ENCODE measurements around the gene ACOT6.
A peak's percentile ranks its signal among the peaks of the same experiment; 100 is the strongest.
"Not testable (repeated sequence)": the region's sequence is repeated elsewhere in the genome, so short reads cannot be mapped to it uniquely, and the experiment has no call there.

Gene ACOT6

DNA sequence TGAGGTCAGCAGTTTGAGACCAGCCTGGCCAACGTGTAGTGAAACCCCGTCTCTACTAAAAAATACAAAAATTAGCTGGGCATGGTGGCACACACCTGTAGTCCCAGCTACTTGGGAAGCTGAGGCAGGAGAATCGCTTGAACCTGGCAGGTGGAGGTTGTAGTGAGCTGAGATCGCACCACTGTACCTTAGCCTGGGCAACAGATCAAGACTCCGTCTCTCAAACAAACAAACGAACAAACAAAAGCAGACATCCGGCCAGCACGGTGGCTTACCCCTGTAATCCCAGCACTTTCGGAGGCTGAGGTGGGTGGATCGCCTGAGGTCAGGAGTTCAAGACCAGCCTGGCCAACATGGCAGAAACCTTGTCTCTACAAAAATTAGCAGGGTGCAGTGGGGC lies 24.0 kb downstream of the ACOT6 start:
- not testable (repeated sequence) for H3K4me3 ChIP-seq, H3K27ac ChIP-seq

DNA sequence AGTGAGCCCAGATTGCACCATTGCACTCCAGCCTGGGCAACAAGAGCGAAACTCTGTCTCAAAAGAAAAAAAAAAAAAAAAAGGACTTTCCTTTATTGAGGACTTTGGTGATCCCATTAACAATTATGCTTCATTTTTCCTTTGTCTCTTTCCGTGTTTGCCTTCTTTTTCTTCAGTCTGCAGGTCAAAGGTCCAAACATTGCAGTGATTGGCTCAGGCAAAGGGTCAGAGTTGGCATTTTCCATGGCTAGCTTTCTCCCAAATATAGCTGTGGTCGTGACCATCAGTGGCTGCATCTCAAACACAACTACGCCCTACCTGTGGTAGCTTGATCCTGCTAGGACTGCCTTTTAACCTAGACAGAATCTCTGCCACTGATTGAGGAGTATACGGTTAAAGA lies 25.5 kb downstream of the ACOT6 start:
- no peak overlapping the region for H3K27ac ChIP-seq
- no peak overlapping the region for H3K4me3 ChIP-seq

DNA sequence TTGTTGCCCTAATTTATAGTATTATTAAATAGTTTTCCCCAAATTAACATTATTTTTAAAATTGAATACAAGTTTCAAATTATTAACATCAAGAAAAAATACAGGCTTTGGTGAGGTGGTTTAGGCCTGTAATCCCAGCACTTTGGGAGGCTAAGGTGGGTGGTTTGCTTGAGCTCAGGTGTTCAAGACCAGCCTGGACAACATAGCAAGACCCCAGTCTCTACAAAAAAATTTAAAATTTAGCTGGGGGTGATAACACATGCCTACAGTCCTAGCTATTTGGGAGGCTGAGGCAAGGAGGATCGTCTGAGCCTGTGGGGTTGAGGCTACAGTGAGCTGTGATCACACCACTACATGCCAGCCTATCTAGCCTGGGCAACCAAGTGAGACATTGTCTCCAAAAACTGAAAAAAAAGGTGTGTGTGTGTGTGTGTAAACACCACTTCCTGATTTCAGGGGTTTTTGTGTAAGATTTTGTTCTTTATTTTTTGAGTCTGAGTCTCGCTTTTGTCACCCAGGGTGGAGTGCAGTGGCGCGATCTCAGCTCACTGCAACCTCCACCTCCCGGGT lies 28.6 kb downstream of the ACOT6 start:
- no peak overlapping the region for H3K4me3 ChIP-seq
- H3K27ac ChIP-seq: no peak overlapping the region

DNA sequence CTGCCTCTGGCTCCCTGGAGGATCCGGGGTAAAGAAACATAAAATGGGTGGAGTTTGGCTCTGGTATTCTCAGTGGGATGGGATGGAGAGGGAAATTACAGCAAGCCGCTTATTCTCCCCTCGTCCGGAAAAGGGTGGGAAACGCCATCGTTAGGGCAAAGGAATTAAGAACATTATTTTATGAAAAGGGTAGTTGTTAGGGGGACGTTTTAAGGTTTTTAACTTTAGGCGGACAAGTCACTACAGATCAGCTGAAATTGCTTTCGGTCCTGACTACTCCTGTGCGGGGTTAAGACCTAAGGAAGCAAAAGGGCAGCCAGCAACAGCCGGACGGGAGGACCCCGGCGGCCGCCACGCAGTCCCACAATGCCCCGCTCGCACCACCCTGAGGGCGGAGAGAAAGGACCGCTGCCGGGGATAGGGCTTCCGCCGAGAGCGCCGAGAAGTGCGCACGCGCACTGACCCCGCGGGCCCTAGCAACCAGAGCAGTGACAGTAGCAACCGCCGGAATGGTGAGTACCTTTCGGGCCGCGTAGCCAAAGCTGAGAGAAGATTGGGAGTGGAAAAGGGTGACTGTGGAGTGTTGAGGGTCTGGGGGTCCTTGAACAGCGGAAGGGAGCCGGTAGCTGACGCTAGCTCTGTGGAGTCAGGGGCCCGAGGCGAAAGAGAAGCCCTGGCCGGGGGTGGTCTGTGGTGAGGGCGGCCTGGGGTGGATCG lies 32.4 kb downstream of the ACOT6 start, which contains the start of gene DNAL1:
DNAL1 (plus strand) TSS at position 456 of the 717 bp plus-strand sequence; CDS start at position 510, 54 bp downstream.
- H3K4me3 ChIP-seq: peak within 1 kb of the TSS; percentile 44 to 79 (median 63)
- H3K27ac ChIP-seq: peak within 1 kb of the TSS in 20 of 21 experiments; percentile 12 to 94 (median 80)

DNA sequence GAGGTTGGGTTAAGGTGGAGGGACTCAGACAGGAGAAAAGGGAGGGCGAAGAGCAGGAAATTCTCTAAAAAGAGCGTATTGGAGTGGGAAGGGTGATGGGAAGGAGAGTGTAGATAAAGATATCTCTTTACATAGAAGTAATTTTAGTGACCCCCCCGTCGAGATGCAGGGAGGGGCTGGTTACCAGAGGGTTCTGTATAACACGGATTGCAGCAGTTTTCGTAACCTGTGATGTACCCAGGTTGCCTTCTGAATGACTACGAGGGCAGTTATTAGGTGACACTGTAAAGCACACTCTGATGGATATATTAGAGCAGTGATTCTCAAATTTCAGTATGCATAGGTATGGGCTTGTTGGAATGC lies 32.9 kb downstream of the ACOT6 start:
- peak overlapping the region in 20 of 21 experiments; percentile 12 to 94 (median 80) for H3K27ac ChIP-seq
- peak overlapping the region; percentile 44 to 79 (median 63) for H3K4me3 ChIP-seq

DNA sequence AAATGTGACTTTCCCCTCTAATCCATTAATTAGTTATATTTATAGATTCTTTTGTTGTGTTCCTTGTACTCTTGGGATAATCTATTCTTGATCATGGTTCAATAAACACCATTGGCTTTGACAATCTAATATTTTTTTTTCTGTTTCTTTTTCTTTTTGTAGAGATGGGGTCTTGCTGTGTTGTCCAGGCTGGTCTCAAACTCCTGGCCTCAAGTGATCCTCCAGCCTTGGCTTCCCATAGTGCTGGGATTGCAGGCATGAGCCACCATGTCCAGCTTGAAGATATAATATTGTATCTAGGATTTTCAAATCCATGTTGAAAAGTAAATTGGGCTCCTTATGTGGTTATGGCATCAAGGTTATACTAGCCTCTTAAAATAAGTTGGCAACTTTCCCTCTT lies 38.7 kb downstream of the ACOT6 start:
- H3K4me3 ChIP-seq: no peak overlapping the region
- H3K27ac ChIP-seq: no peak overlapping the region

DNA sequence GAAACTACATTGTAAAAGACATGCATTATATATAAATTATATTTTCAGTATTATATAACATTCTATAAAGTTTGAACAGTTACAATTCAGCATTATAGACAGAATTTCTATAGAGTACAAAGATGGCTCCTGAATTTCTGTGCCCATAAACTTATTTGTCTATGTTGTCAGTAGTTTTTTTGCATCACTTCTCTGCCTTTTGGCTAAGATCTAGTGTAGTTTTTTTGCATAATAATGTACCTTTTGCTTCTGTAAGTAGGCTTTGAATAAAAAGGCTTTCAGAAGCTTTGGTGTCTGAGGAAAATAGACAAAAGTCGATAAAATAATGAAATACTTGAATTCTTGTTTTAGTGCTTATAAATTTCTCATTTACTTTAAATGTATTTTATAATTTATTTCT lies 43.5 kb downstream of the ACOT6 start:
- no peak overlapping the region for H3K27ac ChIP-seq
- H3K4me3 ChIP-seq: no peak overlapping the region

DNA sequence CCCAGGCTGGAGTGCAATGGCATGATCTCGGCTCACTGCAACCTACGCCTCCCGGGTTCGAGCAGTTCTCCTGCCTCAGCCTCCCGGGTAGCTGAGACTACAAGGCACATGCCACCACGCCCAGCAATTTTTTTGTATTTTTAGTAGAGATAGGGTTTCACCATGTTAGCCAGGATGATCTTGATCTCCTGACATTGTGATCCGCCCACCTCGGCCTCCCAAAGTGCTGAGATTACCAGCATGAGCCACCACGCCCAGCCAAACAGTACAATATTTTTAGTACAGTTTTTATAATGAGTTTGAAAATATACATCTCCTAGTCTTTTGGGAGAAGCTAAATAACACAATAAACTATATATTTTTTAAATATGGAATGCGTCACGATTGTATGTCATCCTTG lies 46.9 kb downstream of the ACOT6 start:
- H3K4me3 ChIP-seq, H3K27ac ChIP-seq: not testable (repeated sequence)

DNA sequence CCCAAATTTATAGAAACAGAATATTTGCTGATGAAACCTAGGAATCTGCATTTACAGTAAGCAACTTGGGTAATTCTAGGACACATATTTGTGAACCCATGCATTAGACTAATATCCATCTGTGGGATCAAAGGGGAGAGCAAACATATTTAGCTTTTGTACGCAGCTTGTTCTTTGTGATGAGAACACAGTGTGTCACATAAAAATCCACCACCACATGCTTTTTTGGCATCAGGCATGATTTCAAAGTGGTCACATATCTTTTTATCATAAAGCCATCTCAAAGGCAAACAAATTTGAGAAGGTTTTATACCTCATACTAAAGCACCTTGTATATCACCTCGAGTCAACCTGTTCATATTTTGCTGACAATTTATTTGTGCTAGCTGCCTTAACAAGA lies 48.2 kb downstream of the ACOT6 start:
- H3K27ac ChIP-seq: no peak overlapping the region
- no peak overlapping the region for H3K4me3 ChIP-seq

DNA sequence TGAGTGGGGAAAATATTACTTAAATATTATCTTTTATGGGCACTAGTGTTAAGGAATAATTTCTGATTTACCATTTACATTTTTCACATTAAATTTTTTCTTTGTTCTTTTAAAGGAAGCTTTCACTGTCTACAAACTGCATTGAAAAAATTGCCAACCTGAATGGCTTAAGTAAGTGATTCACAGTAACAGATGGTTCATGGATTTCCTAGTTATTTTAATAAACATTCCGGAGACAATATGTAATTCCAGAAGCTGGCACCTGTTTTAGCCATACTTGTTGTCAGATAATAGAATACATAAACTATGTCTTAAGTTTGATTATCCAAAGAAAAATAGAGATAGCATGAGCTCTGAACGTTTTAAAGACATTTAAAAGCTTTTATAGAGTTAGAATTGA lies 49.6 kb downstream of the ACOT6 start:
- H3K4me3 ChIP-seq: no peak overlapping the region
- H3K27ac ChIP-seq: no peak overlapping the region

DNA sequence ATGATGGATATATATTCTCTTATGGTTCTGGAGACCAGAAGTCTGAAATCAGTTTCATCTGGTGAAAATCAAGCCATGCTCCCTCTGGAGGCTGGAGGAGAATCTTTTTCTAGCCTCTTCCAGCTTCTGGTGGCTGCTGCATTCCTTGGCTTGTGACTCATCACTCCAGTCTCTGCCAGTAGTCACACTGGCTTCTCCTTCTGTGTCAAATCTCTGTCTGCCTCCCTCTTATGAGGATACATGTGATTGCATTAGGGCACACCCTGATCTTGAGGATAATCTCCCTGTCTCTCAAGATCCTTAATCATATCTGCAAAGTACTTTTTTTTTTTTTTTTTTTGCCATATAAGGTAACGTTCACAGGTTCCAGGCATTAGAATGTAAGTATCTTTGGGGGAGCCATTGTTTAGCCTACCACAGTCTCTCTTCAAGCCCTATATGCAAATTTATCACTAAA lies 50.2 kb downstream of the ACOT6 start:
- Histone ChIP-seq H3K4me3 (no peak overlapping the region), H3K27ac (no peak overlapping the region)

DNA sequence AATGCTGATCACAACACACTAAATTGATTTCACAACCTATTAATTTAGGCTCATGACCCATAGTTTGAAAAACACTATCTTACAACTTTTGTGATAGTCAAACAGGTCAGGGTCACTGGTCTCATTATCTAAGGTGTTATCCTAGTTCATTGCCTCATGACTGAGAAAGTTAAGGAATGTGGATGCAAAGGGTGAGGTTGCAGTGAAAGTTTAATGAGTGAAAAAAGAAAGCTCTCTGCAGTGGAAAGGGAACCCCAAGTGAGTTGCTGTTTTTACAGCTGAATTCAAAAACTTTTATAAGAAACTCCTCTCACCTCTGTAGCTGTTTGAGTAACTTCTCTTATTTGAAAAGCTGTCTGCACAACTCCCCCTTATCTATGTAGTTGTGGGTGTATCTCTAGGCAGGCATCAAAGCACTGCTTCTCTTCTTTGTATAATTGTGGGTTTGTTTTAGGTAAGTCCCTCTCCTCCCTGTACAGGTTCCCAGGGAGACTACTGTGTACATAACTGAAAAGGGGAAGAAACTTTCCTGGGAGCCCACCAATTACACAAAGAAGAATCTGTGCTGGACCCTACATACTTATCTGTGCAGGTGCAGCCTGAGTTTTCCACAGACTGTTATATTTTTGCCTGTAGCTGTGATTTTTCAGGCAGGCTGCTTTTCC lies 51.4 kb downstream of the ACOT6 start:
- H3K4me3 ChIP-seq: no peak overlapping the region
- no peak overlapping the region for H3K27ac ChIP-seq

DNA sequence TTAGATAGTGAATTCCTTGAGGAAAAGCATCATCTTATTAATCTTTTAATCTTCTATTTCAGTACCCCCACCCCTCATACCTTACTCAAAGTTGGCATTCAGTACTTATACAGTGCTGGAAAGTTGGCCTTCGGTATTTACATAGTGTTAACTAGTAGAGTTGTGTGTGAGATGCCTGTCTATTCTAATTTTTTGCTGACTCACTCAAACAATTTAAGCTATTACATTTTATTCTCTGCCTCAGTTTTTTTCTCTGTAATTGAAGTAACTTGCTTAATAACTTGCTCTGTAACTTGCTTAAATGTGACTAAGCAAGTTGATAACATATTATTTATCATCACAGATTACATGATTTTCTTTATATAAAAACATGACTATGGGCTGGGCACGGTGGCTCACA lies 52.8 kb downstream of the ACOT6 start:
- H3K27ac ChIP-seq: no peak overlapping the region
- no peak overlapping the region for H3K4me3 ChIP-seq

DNA sequence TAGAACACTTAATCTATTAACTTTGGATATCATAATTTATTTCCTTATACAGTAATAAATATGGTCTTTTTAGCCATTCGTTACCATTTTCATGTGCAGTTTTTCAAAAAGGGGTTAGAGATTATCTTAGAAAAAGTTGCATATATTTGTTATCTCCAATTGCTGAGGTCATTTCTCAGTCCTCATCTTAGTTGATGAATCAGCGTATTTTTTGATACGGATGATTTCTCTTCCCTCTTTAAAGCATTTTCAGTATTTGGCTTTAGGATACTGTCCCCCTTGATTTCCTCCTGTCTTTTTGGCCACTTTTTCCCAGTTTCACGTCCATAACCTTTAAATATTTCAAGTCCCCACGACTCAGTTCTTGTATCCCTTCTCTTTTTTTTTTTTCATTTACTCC lies 54.3 kb downstream of the ACOT6 start:
- Histone ChIP-seq H3K4me3 (no peak overlapping the region), H3K27ac (no peak overlapping the region)

DNA sequence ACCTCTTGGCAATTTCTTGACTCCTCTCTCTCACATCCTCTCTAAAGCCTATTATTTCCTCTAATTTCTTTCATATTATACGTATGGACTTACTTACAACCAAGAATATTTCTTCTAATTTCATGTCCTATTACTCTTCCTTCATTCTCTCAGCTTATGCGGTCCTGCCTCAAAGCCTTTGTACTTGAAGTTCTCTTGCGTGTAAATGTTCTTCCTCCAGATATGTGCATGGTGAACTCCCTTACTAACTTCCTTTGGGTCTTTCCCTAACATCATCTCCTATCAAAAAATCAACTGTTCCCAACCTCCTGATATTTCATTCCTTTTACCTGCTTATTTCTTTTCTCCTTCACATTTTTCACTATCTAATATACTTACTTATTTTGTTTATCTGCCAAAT lies 55.5 kb downstream of the ACOT6 start:
- H3K27ac ChIP-seq: no peak overlapping the region
- no peak overlapping the region for H3K4me3 ChIP-seq
